ENCODE measurements around the gene PTGFR.

DNA sequence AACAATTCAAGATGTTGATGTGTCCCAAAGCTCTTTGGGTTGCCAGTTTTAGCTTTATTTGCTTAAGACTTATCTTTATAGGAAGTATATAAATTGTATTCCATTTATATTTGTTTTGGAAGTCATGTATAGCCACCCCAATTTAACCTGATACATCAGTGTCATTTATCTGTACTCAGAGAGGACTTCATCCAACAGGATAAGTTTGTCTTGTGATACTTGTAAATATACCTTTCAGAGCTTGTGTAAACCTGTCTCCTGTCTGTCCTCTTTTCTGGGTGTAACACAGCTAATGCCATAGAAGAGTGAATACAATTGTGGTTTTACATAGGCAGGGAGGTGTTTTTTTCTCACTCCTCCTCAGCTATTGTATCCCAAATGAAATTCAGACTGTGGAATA lies 10.4 kb downstream of the PTGFR start:
- TF ChIP-seq, protein P1, sequence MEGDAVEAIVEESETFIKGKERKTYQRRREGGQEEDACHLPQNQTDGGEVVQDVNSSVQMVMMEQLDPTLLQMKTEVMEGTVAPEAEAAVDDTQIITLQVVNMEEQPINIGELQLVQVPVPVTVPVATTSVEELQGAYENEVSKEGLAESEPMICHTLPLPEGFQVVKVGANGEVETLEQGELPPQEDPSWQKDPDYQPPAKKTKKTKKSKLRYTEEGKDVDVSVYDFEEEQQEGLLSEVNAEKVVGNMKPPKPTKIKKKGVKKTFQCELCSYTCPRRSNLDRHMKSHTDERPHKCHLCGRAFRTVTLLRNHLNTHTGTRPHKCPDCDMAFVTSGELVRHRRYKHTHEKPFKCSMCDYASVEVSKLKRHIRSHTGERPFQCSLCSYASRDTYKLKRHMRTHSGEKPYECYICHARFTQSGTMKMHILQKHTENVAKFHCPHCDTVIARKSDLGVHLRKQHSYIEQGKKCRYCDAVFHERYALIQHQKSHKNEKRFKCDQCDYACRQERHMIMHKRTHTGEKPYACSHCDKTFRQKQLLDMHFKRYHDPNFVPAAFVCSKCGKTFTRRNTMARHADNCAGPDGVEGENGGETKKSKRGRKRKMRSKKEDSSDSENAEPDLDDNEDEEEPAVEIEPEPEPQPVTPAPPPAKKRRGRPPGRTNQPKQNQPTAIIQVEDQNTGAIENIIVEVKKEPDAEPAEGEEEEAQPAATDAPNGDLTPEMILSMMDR (IDR thresholded peaks at IDR 0.05 in 2 of 3, conservative IDR thresholded peaks at IDR 0.05 in 1 of 3; ENCODE audit: borderline replicate concordance in 1 of 3, insufficient read depth in 1 of 3, low read depth in 2 of 3, low read length in 2 of 3): no peak
- TF ChIP-seq FOSL1 (IDR thresholded peaks at IDR 0.05; ENCODE audit: low read depth): no peak
- TF ChIP-seq POLR2A (IDR thresholded peaks at IDR 0.05; ENCODE audit: borderline replicate concordance, extremely low read depth, insufficient read depth, insufficient read length): no peak
- no peak for TF ChIP-seq EZH2 (IDR thresholded peaks at IDR 0.05)
- no peak for TF ChIP-seq POLR2AphosphoS5 (IDR thresholded peaks at IDR 0.05; ENCODE audit: low read depth, low read length)
- TF ChIP-seq YY1 (IDR thresholded peaks at IDR 0.05; ENCODE audit: extremely low read depth, insufficient replicate concordance, low read depth, low read length): no peak
- no peak for TF ChIP-seq SP1 (IDR thresholded peaks at IDR 0.05; ENCODE audit: low read depth)
- TF ChIP-seq TCF7L2 (IDR thresholded peaks at IDR 0.05; ENCODE audit: borderline replicate concordance, extremely low read depth, insufficient read depth, insufficient read length): no peak
- TF ChIP-seq EZH2phosphoT487 (IDR thresholded peaks at IDR 0.05; ENCODE audit: borderline replicate concordance): no peak
- no peak for TF ChIP-seq CEBPB (IDR thresholded peaks at IDR 0.05; ENCODE audit: low read depth)
- no peak for TF ChIP-seq RAD21 (IDR thresholded peaks at IDR 0.05; ENCODE audit: low read depth)
- no peak for TF ChIP-seq MAX (IDR thresholded peaks at IDR 0.05)
